Peyer's patch (tissue), 4 donors: Measurements from ENCODE around the gene B3GALT6.

ENCODE experiments used
- CTCF ChIP-seq, 6 experiments: fragments of 450-650 bp in 4 of 6; fragments of 200-600 bp in 2 of 6; sonication (generic) in 1 of 6; IDR thresholded peaks; one replicate each; pipeline ENCODE4 v1.5.1; 2017 to 2019; ENCODE audit warnings: antibody characterized with exemption in 6 of 6, mild to moderate bottlenecking in 3 of 6, moderate library complexity in 1 of 6
- POLR2A ChIP-seq, 2 donors: fragments of 450-650 bp; IDR thresholded peaks; one replicate each; pipeline ENCODE4 v1.5.1; 2017; ENCODE audit warnings: antibody characterized with exemption in 2 of 2, mild to moderate bottlenecking in 2 of 2, moderate library complexity in 2 of 2

GRCh38 chr1:1187938-1188337 is 44.1 kb upstream of the B3GALT6 start:
- TF ChIP-seq CTCF (IDR thresholded peaks at IDR 0.05) (no peak), POLR2A (IDR thresholded peaks at IDR 0.05) (no peak)
